UCSD-AML1 (cell line): Measurements from ENCODE around the gene AGXT.

ENCODE experiments used
- DNase-seq: peaks from one replicate; lab custom pipeline; 2025; ENCODE audit not compliant: unreplicated experiment; lab: John Stamatoyannopoulos, UW

The AGXT gene

GRCh38 chr2:240912878-240913809 is 44.5 kb downstream of the AGXT start:
- no peak for DNase-seq

GRCh38 chr2:240913810-240914644 is 45.4 kb downstream of the AGXT start:
- peak; percentile 66 for DNase-seq

GRCh38 chr2:240914645-240915525 is 46.3 kb downstream of the AGXT start:
- DNase-seq, result no peak

- DNase-seq, result no peak
These were observed 47.1 kb downstream of the AGXT start for GRCh38 chr2:240915526-240916341.

GRCh38 chr2:240916571-240917008 is 48.0 kb downstream of the AGXT start:
- DNase-seq, result no peak

- DNase-seq, result no peak
These were observed 48.5 kb downstream of the AGXT start for GRCh38 chr2:240917009-240917683.

- DNase-seq, result no peak
These were observed 49.1 kb downstream of the AGXT start for GRCh38 chr2:240917684-240918257.

GRCh38 chr2:240918258-240919091 is 49.9 kb downstream of the AGXT start:
- DNase-seq, result no peak

GRCh38 chr2:240919161-240919781 is 50.6 kb downstream of the AGXT start:
- DNase-seq, result no peak

GRCh38 chr2:240919786-240920782 is 51.5 kb downstream of the AGXT start:
- DNase-seq, result no peak

- DNase-seq, result no peak
These were observed 52.2 kb downstream of the AGXT start for GRCh38 chr2:240920783-240921231.

- DNase-seq, result no peak
These were observed 52.8 kb downstream of the AGXT start for GRCh38 chr2:240921311-240921994.

GRCh38 chr2:240921995-240922244 is 53.3 kb downstream of the AGXT start:
- DNase-seq, result no peak

GRCh38 chr2:240922245-240922981 is 53.8 kb downstream of the AGXT start:
- no peak for DNase-seq

GRCh38 chr2:240922982-240923537 is 54.4 kb downstream of the AGXT start:
- DNase-seq, result no peak
